Measurements from ENCODE around the gene PDILT.

Gene PDILT

GRCh38 chr16:20364051-20364450 is 40.5 kb downstream of the PDILT start:
- TF ChIP-seq CTCF (IDR thresholded peaks at IDR 0.05; ENCODE audit: insufficient read depth, low read length) (no peak), REST (IDR thresholded peaks at IDR 0.05; ENCODE audit: insufficient replicate concordance, low read depth) (no peak), GABPA (IDR thresholded peaks at IDR 0.05; ENCODE audit: low read depth) (no peak), SPI1 (IDR thresholded peaks at IDR 0.05; ENCODE audit: borderline replicate concordance, low read depth) (no peak)
- H3K27ac ChIP-seq (replicated peaks), result no peak overlapping the region
- H3K27me3 ChIP-seq (ENCODE audit: insufficient read depth, poor library complexity, severe bottlenecking), result no peaks in the 10 kb centered on the region
- no peak for DNase-seq (ENCODE audit: low read depth in 1 of 2, low spot score in 1 of 2)
- no peak overlapping the region for H3K4me3 ChIP-seq (replicated peaks; ENCODE audit: insufficient read depth, low read length)

- Histone ChIP-seq H3K4me3 (replicated peaks; ENCODE audit: insufficient read depth, low read length) (no peak overlapping the region), H3K27ac (replicated peaks) (no peak overlapping the region), H3K27me3 (ENCODE audit: insufficient read depth, poor library complexity, severe bottlenecking) (no peaks in the 10 kb centered on the region)
- no peak for DNase-seq (ENCODE audit: low read depth in 1 of 2, low spot score in 1 of 2)
- TF ChIP-seq GABPA (IDR thresholded peaks at IDR 0.05; ENCODE audit: low read depth) (no peak), CTCF (IDR thresholded peaks at IDR 0.05; ENCODE audit: insufficient read depth, low read length) (no peak), REST (IDR thresholded peaks at IDR 0.05; ENCODE audit: insufficient replicate concordance, low read depth) (no peak), POLR2AphosphoS5 (IDR thresholded peaks at IDR 0.05; ENCODE audit: low read depth) (no peak), SPI1 (IDR thresholded peaks at IDR 0.05; ENCODE audit: borderline replicate concordance, low read depth) (no peak)
Observed at GRCh38 chr16:20363191-20363590, 41.3 kb downstream of the PDILT start.

GRCh38 chr16:20359997-20360396 is 44.5 kb downstream of the PDILT start:
- no peak for DNase-seq (ENCODE audit: low read depth in 1 of 2, low spot score in 1 of 2)
- TF ChIP-seq CTCF (IDR thresholded peaks at IDR 0.05; ENCODE audit: insufficient read depth, low read length), result peak; percentile 1
- no peak for TF ChIP-seq REST (IDR thresholded peaks at IDR 0.05; ENCODE audit: insufficient replicate concordance, low read depth)
- H3K27ac ChIP-seq (replicated peaks), result no peak overlapping the region
- H3K27me3 ChIP-seq (ENCODE audit: insufficient read depth, poor library complexity, severe bottlenecking), result no peaks in the 10 kb centered on the region
- no peak overlapping the region for H3K4me3 ChIP-seq (replicated peaks; ENCODE audit: insufficient read depth, low read length)

All from HL-60 (cell line).